IMR-90 (cell line): Measurements from ENCODE around the gene DAD1. TPM values are rescaled to one million over a fixed set of nuclear protein-coding genes. Genes with fewer than 3 reads are reported as not detected.

ENCODE experiments used
- ATAC-seq: fragments of 200-7000 bp; cut with Tn5 transposase; 2 replicates; pipeline ENCODE4 v1.9.1; 2020; ENCODE audit warnings: low read depth, mild to moderate bottlenecking, moderate library complexity
- BruUV-seq: library from RNA; stranded (reverse); fragments of 400-500 nt; replicated peaks from 2 replicates; lab custom pipeline; 2021; lab: Mats Ljungman, UMichigan
- CTCF ChIA-PET: fragments of 300-600 bp; formaldehyde crosslinking; extraction: SDS; loops from one replicate; lab custom pipeline; 2021; ENCODE audit warnings: antibody characterized with exemption; lab: Yijun Ruan, JAX
- POLR2A ChIA-PET: fragments of 300-600 bp; sonication (Branson Sonifier 250); formaldehyde crosslinking; loops from one replicate; lab custom pipeline; 2022; ENCODE audit warnings: antibody characterized with exemption; ENCODE audit not compliant: unreplicated experiment; lab: Charles Lee
- DNase-seq: peaks from one replicate; pipeline ENCODE4 v3.0.0; 2013
- H2AFZ ChIP-seq: replicated peaks from 2 replicates; pipeline ENCODE3; 2013; ENCODE audit warnings: low read length, mild to moderate bottlenecking; ENCODE audit not compliant: poor library complexity
- H2AK5ac ChIP-seq: 2 replicates; pipeline ENCODE4 v1.6.1; 2013; ENCODE audit warnings: low read depth, low read length, inconsistent platforms
- H2AK9ac ChIP-seq: replicated peaks from 2 replicates; pipeline ENCODE3; 2013; ENCODE audit warnings: mild to moderate bottlenecking, low read depth, low read length, moderate library complexity; ENCODE audit not compliant: poor library complexity
- H2BK120ac ChIP-seq: 2 replicates; pipeline ENCODE4 v1.6.1; 2013; ENCODE audit warnings: low read depth, low read length, inconsistent platforms
- H2BK15ac ChIP-seq: 3 replicates; pipeline ENCODE4 v1.6.1; 2013; ENCODE audit warnings: low read depth, low read length, inconsistent platforms
- H2BK20ac ChIP-seq: 2 replicates; pipeline ENCODE4 v1.6.1; 2013; ENCODE audit warnings: low read depth, mild to moderate bottlenecking, inconsistent platforms, low read length, moderate library complexity
- H2BK5ac ChIP-seq: 2 replicates; pipeline ENCODE4 v1.6.1; 2013; ENCODE audit warnings: mild to moderate bottlenecking, low read depth, low read length, inconsistent platforms; ENCODE audit not compliant: poor library complexity, severe bottlenecking
- H3K14ac ChIP-seq: replicated peaks from 2 replicates; pipeline ENCODE4 v1.6.1; 2013; ENCODE audit warnings: low read depth, low read length, inconsistent platforms
- H3K18ac ChIP-seq: 2 replicates; pipeline ENCODE4 v1.6.1; 2013; ENCODE audit warnings: low read depth, low read length, control low read depth
- H3K23ac ChIP-seq: 2 replicates; pipeline ENCODE4 v1.6.1; 2013; ENCODE audit warnings: low read depth, low read length, inconsistent platforms
- H3K27ac ChIP-seq: 2 replicates; pipeline ENCODE4 v1.5.1; 2013; ENCODE audit warnings: mild to moderate bottlenecking, control low read depth, low read length; ENCODE audit not compliant: insufficient read depth
- H3K27me3 ChIP-seq: 2 replicates; pipeline ENCODE4 v1.6.1; 2013; ENCODE audit warnings: low read length; ENCODE audit not compliant: control insufficient read depth, insufficient read depth
- H3K36me3 ChIP-seq: 2 replicates; pipeline ENCODE4 v1.6.1; 2013; ENCODE audit warnings: low read length, mixed read lengths; ENCODE audit not compliant: control insufficient read depth, insufficient read depth
- H3K4ac ChIP-seq: 2 replicates; pipeline ENCODE4 v1.6.1; 2013; ENCODE audit warnings: low read depth, low read length, inconsistent platforms
- H3K4me1 ChIP-seq: 2 replicates; pipeline ENCODE4 v1.6.1; 2013; ENCODE audit warnings: low read length, mixed read lengths; ENCODE audit not compliant: control insufficient read depth, insufficient read depth
- H3K4me2 ChIP-seq: 2 replicates; pipeline ENCODE4 v1.6.1; 2013; ENCODE audit warnings: low read depth, mild to moderate bottlenecking, control low read depth, low read length, moderate library complexity
- H3K4me3 ChIP-seq: 2 replicates; pipeline ENCODE4 v1.5.1; 2013; ENCODE audit warnings: low read depth, mild to moderate bottlenecking, control low read depth, low read length, moderate library complexity; ENCODE audit not compliant: insufficient read depth
- H3K56ac ChIP-seq: 2 replicates; pipeline ENCODE4 v1.6.1; 2013; ENCODE audit warnings: low read length, inconsistent platforms; ENCODE audit not compliant: insufficient read depth; ENCODE audit errors: extremely low read depth
- H3K79me1 ChIP-seq, 2 experiments: 2 replicates each; pipeline ENCODE4 v1.6.1; 2013; ENCODE audit warnings: low read length in 2 of 2, inconsistent platforms in 1 of 2, low read depth in 1 of 2
- H3K9ac ChIP-seq: 2 replicates; pipeline ENCODE4 v1.6.1; 2013; ENCODE audit warnings: low read depth, low read length, control low read depth
- H3K9me1 ChIP-seq: 2 replicates; pipeline ENCODE4 v1.6.1; 2013; ENCODE audit warnings: low read length, inconsistent platforms; ENCODE audit not compliant: insufficient read depth
- H3K9me3 ChIP-seq: 2 replicates; pipeline ENCODE4 v1.6.1; 2013; ENCODE audit warnings: low read length; ENCODE audit not compliant: control insufficient read depth, insufficient read depth
- H4K20me1 ChIP-seq: 2 replicates; pipeline ENCODE4 v1.6.1; 2013; ENCODE audit warnings: low read length, inconsistent platforms; ENCODE audit not compliant: insufficient read depth
- H4K5ac ChIP-seq: 2 replicates; pipeline ENCODE4 v1.6.1; 2013; ENCODE audit warnings: mild to moderate bottlenecking, low read depth, low read length, control low read depth
- H4K8ac ChIP-seq, 2 experiments: 2 replicates each; pipeline ENCODE4 v1.6.1; 2013; ENCODE audit warnings: low read depth in 2 of 2, low read length in 2 of 2, control low read depth in 1 of 2, inconsistent platforms in 1 of 2
- H4K91ac ChIP-seq: 2 replicates; pipeline ENCODE4 v1.6.1; 2013; ENCODE audit warnings: low read depth, low read length, inconsistent platforms; ENCODE audit not compliant: insufficient read depth
- BHLHE40 ChIP-seq: fragments of 150-350 bp; IDR thresholded peaks from 2 replicates; pipeline ENCODE4 v1.6.1; 2016; ENCODE audit warnings: mild to moderate bottlenecking, low read depth, low read length
- CEBPB ChIP-seq: IDR thresholded peaks from 2 replicates; pipeline ENCODE4 v1.6.1; 2012; ENCODE audit warnings: low read depth, low read length, improper control_type of control experiment
- CHD1 ChIP-seq: IDR thresholded peaks from 2 replicates; pipeline ENCODE4 v1.6.1; 2012; ENCODE audit warnings: low read depth, low read length, improper control_type of control experiment
- CTCF ChIP-seq: conservative IDR thresholded peaks from 2 replicates; pipeline ENCODE4 v1.5.1; 2012; ENCODE audit warnings: mild to moderate bottlenecking, low read depth, low read length, improper control_type of control experiment
- ELK1 ChIP-seq: fragments of 150-350 bp; IDR thresholded peaks from 2 replicates; pipeline ENCODE4 v1.6.1; 2016; ENCODE audit warnings: low read depth, mild to moderate bottlenecking, low read length, moderate library complexity, borderline replicate concordance
- FOS ChIP-seq: fragments of 150-350 bp; IDR thresholded peaks from 2 replicates; pipeline ENCODE4 v1.6.1; 2016; ENCODE audit warnings: low read depth, low read length
- MAFK ChIP-seq: IDR thresholded peaks from 2 replicates; pipeline ENCODE4 v1.6.1; 2012; ENCODE audit warnings: low read depth, low read length, improper control_type of control experiment
- MAZ ChIP-seq: IDR thresholded peaks from 2 replicates; pipeline ENCODE4 v1.6.1; 2012; ENCODE audit warnings: low read depth, mild to moderate bottlenecking, low read length, improper control_type of control experiment, moderate library complexity, borderline replicate concordance
- MXI1 ChIP-seq: IDR thresholded peaks from 2 replicates; pipeline ENCODE4 v1.6.1; 2012; ENCODE audit warnings: low read depth, mild to moderate bottlenecking, low read length, moderate library complexity, borderline replicate concordance
- NFE2L2 ChIP-seq: fragments of 150-350 bp; IDR thresholded peaks from 2 replicates; pipeline ENCODE4 v1.6.1; 2016; ENCODE audit warnings: low read depth, mild to moderate bottlenecking, low read length
- POLR2A ChIP-seq: IDR thresholded peaks from 2 replicates; pipeline ENCODE4 v1.6.1; 2012; ENCODE audit warnings: mild to moderate bottlenecking, low read depth, low read length
- RAD21 ChIP-seq: IDR thresholded peaks from 2 replicates; pipeline ENCODE4 v1.6.1; 2012; ENCODE audit warnings: low read length, improper control_type of control experiment
- RCOR1 ChIP-seq: IDR thresholded peaks from 2 replicates; pipeline ENCODE4 v1.6.1; 2012; ENCODE audit warnings: mild to moderate bottlenecking, low read length, improper control_type of control experiment; ENCODE audit not compliant: insufficient replicate concordance
- RFX5 ChIP-seq: IDR thresholded peaks from 2 replicates; pipeline ENCODE4 v1.8.0; 2012; ENCODE audit warnings: low read depth, mild to moderate bottlenecking, low read length, moderate library complexity
- SMC3 ChIP-seq: fragments of 150-350 bp; IDR thresholded peaks from 2 replicates; pipeline ENCODE4 v1.6.1; 2016; ENCODE audit warnings: low read depth, mild to moderate bottlenecking, antibody characterized with exemption, low read length, moderate library complexity
- USF2 ChIP-seq: fragments of 150-350 bp; IDR thresholded peaks from 2 replicates; pipeline ENCODE4 v1.6.1; 2017; ENCODE audit warnings: mild to moderate bottlenecking, antibody characterized with exemption, low read length, low read depth
- WGBS, 2 experiments: methylation state at CpG; one replicate each; pipeline versions ENCODE4 v1.1.5 to v1.1.7; 2013; ENCODE audit warnings: missing lambda C conversion rate in 2 of 2; ENCODE audit not compliant: insufficient read length in 1 of 2; ENCODE audit errors: extremely low coverage in 2 of 2; 5-methylcytosine and 5-hydroxymethylcytosine counted together
- dilution Hi-C: fragments of 300-500 bp; cut with HindIII; formaldehyde crosslinking; loops from one replicate; pipeline ENCODE4 v1.14.3; 2018; ENCODE audit warnings: low sequenced_read_pairs; ENCODE audit not compliant: unreplicated experiment
- in situ Hi-C: fragments of 300-500 bp; cut with MboI; formaldehyde crosslinking; loops from 3 replicates; pipeline ENCODE4 v1.14.3; 2019; ENCODE audit warnings: low sequenced_read_pairs, inconsistent platforms, mixed read lengths
- intact Hi-C: fragments of 100-400 bp; cut with micrococcal nuclease; formaldehyde crosslinking; loops from 2 replicates; pipeline ENCODE4 v1.10.0; 2022
- polyA plus RNA-seq, 3 experiments: library from polyadenylated mRNA; depleted of rRNA; stranded (reverse); fragments of >200 nt; gene quantifications; 2 replicates each; pipeline ENCODE4 v1.2.3, GENCODE V29; 2012; ENCODE audit warnings: low replicate concordance in 1 of 3
- total RNA-seq: library from RNA; depleted of rRNA; stranded (reverse); fragments of >200 nt; gene quantifications from 2 replicates; pipeline ENCODE4 v1.2.3, GENCODE V29; 2012

Gene DAD1
- total and polyA plus RNA-seq, 2 of the 4 experiments (the other 2 are of a cell fraction): 396 to 496 TPM

GRCh38 chr14:22530127-22530526, 58.9 kb downstream of the DAD1 start:
- DNase-seq (no peak), ATAC-seq (no peak)
- Histone ChIP-seq H3K9me3 (no peaks in the 10 kb centered on the region), H3K9ac (no peak overlapping the region), H3K4me2 (no peak overlapping the region), H3K27me3 (no peaks in the 10 kb centered on the region), H4K8ac (no peak overlapping the region), H3K14ac (no peak overlapping the region), H3K36me3 (no peaks in the 10 kb centered on the region), H3K27ac (no peak overlapping the region), H3K18ac (no peak overlapping the region), H2BK5ac (no peak overlapping the region), H4K5ac (no peak overlapping the region), H2BK120ac (no peak overlapping the region), H3K4ac (no peak overlapping the region; the same call in 1 of the 2 replicates), H4K91ac (no peak overlapping the region), H2AFZ (no peak overlapping the region), H2BK20ac (no peak overlapping the region), H4K20me1 (no peaks in the 10 kb centered on the region), H3K56ac (no peak overlapping the region), H3K79me1 (no peaks in the 10 kb centered on the region), H3K23ac (no peak overlapping the region), H3K4me1 (no peaks in the 10 kb centered on the region; the same call in 1 of the 2 replicates), H2AK9ac (no peak overlapping the region), H2BK15ac (no peak overlapping the region), H3K9me1 (peaks cover 4% of the 10 kb centered on the region; the same call in 1 of the 2 replicates), H3K4me3 (no peak overlapping the region), H2AK5ac (no peak overlapping the region)
- in situ Hi-C loops: loop anchor here (25.0 kb wide), 1 partner anchor 782 kb away; the partner anchor contains the start of genes BCL2L2, PABPN1 and PPP1R3E
- ChIA-PET POLR2A (no interaction called here), CTCF (no interaction called here)
- intact Hi-C loops: loop anchor here (10.0 kb wide), 1 partner anchor 335 kb away; no protein-coding TSS in a partner anchor
- TF ChIP-seq RFX5 (no peak), NFE2L2 (no peak), POLR2A (no peak), MAFK (no peak), BHLHE40 (no peak), USF2 (no peak), MAZ (no peak), MXI1 (no peak), SMC3 (no peak), CHD1 (no peak), ELK1 (no peak), RCOR1 (no peak), CTCF (no peak), RAD21 (no peak), CEBPB (no peak), FOS (no peak)
- no TSS peak for BruUV-seq
- dilution Hi-C loops: no loop called here
- no CpG with 5 or more reads among the region's 1 CpG for WGBS, 2 experiments
